Measurements from ENCODE around the gene MACF1.

- TF ChIP-seq CTCF (IDR thresholded peaks at IDR 0.05) = no peak
- TF ChIP-seq POLR2AphosphoS5 (IDR thresholded peaks at IDR 0.05) = no peak
- TF ChIP-seq POLR2A (IDR thresholded peaks at IDR 0.05) = no peak
These were observed 278.8 kb downstream of the MACF1 start for GRCh38 chr1:39483276-39483675.

Measured in prostate gland (tissue), 2 donors.